ENCODE measurements around the gene PEX14.

GRCh38 chr1:10432910-10433700, 41.6 kb upstream of the PEX14 start:
- TF ChIP-seq, protein P1, sequence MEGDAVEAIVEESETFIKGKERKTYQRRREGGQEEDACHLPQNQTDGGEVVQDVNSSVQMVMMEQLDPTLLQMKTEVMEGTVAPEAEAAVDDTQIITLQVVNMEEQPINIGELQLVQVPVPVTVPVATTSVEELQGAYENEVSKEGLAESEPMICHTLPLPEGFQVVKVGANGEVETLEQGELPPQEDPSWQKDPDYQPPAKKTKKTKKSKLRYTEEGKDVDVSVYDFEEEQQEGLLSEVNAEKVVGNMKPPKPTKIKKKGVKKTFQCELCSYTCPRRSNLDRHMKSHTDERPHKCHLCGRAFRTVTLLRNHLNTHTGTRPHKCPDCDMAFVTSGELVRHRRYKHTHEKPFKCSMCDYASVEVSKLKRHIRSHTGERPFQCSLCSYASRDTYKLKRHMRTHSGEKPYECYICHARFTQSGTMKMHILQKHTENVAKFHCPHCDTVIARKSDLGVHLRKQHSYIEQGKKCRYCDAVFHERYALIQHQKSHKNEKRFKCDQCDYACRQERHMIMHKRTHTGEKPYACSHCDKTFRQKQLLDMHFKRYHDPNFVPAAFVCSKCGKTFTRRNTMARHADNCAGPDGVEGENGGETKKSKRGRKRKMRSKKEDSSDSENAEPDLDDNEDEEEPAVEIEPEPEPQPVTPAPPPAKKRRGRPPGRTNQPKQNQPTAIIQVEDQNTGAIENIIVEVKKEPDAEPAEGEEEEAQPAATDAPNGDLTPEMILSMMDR (IDR thresholded peaks at IDR 0.05 in 4 of 5, conservative IDR thresholded peaks at IDR 0.05 in 1 of 5) = no peak
- TF ChIP-seq POLR2A (IDR thresholded peaks at IDR 0.05) = no peak
